ENCODE data around the gene FSTL3.
"Not testable (repeated sequence)": the region's sequence is repeated elsewhere in the genome, so short reads cannot be mapped to it uniquely, and the experiment has no call there.

FSTL3 gene

DNA sequence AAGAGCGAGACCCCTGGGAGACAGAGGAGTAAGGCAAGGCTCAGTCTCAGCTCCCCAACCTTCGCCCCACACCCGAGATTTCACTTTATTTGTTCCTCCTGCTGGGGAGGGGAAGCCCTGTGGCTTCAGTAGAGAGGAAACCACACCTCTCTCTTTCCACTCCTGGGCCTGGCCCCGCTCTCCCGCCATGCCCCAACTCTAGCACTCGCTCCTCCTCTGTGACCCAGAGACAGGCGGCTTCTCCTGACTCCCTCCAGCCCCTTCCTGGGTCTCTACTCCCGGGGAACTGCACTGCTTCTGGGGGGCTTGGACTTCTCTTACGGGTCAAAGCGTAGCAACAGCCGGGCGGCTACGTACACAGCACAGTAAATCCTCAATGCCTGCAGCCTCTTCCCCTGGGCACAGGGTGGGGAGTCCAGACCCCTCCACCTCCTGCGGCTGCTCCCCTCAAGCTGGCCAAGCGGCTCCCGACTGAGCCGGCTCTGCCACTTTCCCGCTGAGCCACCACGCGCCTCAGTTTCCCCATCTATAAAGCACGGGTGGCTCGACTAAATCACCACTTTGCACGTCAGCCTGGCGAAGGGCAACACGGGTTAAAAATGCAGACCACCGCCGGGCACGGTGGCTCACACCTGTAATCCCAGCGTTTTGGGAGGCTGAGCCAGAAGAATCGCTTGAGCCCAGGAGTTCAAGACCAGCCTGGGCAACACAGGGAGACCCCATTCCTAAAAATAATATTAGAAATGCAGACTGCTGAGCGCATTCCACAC is 14.6 kb upstream of the FSTL3 start:
- DNase-seq: peak; percentile 53

DNA sequence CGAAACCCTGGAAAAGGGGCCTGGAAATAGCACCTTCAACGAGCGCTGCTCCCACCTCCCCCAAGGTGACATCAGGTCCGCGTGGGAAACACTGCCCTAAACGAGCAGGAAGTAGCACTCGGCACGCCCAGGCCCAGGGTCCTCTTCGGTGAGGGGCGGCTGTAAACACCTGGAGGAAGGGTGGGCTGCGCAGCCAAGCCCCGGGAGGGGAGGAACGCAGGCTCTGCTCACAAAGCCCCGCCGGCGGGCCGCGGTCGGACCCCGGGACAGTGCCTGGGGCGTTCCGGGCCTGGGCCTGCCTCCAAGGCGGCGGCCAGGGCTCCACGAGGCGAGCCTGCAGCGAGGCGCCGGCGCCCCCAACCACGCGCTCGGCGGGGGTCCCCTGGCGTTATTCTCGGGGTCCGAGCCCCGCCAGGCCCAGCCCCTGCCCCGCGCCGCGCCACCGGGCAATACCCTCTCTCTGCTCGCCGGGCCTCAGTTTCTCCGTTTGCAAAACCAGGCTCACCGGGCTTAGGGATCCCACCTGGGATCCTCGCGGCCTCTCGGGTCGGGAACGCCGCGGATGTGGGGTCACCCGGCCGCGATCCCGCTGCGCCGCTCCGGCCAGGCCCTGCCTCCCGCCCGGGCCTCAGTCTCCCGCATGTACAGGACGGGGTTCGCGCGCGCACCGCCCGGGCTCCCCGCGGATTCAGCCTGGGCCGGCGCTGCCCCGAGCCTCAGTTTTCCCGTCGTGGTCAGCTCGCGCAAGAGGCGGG is 13.8 kb upstream of the FSTL3 start:
- DNase-seq: peak; percentile 65

DNA sequence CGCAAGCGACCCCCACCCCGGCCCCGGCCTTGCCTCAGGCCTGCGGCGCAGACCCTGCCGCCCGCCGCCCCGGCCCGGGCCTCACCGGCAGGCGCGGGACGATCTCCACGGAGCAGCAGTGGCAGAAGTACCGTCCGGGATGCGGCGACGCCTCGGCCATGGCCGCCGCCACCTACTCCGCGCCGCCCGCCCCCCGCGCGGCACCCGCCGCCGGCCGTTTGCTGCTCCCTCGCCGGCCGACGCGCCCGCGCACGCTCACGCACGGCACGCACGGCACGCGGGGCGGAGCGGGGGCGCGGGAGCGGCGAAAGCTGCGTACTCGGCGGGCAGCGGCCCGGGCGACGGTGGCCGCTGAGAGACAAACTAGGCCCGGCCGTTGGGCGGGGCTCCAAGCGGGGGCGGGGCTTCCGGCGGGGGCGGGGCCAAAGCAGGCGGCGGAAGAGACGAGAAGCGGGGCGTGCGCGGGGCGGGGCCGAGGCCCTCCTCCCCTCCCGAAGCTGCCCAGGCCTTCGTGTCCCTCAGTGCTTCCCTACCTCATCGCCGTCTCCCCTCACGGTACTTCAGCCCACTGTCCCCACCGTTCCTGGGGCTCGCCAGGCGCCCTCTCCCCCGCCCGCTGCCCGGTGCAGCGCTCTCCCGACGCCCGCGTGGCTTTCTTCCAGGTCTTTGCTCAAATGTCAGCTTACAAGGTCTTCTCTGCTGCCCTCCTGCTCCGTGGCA is 13.1 kb upstream of the FSTL3 start, which contains the start of gene RNF126:
Gene RNF126, minus strand, starts transcription at position 253 of the 720 bp plus-strand sequence. Its CDS starts 93 bp downstream, at position 160.
- DNase-seq: peak; percentile 89

- no peak for DNase-seq
Measured at GRCh38 chr19:663682-664117, 12.5 kb upstream of the FSTL3 start.

DNA sequence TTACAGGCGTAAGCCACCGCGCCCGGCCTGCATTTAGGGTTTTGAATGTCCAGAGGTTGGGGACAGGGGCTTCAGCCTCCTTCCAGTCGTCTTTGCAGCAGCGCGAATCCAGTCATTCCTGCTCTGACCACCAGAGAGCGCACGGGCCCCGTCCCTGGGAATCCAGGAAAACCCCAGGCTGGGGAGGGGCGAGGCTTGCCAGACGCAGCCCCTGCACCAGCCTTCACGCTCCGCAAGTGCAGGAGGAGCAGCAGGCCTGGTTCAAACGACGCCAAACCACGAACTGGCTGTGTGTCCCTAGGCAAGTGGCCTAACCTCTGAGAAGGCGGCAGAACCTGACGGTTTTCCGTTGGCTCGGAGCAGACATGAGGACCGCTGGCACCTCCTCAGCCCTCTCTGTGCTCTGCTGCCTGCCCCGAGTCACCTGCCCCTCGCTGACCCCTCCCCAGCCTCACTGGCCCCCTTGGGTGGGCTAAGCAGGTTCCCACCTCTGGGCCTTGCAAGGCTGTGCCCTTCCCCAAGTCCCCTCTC is 11.2 kb upstream of the FSTL3 start:
- DNase-seq: peak; percentile 84

DNA sequence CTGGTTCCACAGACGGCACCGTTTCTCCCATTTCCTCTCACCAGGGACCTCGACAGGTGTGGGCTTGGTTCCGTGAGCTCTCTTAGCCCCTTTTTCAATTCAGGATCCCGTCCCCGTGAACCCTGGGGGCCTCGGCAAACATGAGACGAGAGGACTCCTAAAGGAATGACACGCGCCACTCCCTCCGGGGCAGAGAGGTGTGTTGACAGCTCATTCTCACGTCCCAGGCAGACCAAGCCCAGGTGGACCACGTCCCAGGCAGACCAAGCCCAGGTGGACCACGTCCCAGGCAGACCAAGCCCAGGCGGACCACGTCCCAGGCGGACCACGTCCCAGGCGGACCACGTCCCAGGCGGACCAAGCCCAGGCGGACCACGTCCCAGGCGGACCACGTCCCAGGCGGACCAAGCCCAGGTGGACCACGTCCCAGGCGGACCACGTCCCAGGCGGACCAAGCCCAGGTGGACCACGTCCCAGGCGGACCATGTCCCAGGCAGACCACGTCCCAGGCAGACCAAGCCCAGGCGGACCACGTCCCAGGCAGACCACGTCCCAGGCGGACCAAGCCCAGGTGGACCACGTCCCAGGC is 9.1 kb upstream of the FSTL3 start:
- not testable (repeated sequence) for DNase-seq

DNA sequence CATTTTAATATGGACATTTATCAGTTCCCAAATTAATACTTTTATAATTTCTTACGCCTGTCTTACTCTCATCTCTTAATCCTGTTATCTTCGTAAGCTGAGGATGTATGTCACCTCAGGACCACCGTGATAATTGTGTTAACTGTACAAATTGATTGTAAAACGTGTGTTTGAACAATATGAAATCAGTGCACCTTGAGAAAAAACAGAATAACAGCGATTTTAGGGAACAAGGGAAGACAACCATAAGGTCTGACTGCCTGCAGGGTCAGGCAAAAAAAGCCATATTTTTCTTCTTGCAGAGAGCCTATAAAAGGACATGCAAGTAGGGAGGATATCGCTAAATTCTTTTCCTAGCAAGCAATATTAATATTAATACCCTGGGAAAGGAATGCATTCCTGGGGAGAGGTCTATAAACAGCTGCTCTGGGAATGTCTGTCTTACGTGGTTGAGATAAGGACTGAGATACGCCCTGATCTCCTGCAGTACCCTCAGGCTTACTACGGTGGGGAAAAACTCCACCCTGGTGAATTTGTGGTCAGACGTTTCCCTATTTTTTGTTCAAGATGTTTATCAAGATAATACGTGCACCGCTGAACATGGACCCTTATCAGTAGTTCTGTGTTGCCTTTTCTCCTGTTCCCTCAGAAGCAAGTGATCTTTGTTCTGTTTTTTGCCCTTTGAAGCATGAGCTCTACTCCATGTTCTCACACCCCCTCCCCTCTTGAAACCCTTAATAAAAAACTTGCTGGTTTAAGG is 7.3 kb upstream of the FSTL3 start:
- DNase-seq: not testable (repeated sequence)

- no peak for DNase-seq
Measured at GRCh38 chr19:670609-671075, 5.5 kb upstream of the FSTL3 start.

DNA sequence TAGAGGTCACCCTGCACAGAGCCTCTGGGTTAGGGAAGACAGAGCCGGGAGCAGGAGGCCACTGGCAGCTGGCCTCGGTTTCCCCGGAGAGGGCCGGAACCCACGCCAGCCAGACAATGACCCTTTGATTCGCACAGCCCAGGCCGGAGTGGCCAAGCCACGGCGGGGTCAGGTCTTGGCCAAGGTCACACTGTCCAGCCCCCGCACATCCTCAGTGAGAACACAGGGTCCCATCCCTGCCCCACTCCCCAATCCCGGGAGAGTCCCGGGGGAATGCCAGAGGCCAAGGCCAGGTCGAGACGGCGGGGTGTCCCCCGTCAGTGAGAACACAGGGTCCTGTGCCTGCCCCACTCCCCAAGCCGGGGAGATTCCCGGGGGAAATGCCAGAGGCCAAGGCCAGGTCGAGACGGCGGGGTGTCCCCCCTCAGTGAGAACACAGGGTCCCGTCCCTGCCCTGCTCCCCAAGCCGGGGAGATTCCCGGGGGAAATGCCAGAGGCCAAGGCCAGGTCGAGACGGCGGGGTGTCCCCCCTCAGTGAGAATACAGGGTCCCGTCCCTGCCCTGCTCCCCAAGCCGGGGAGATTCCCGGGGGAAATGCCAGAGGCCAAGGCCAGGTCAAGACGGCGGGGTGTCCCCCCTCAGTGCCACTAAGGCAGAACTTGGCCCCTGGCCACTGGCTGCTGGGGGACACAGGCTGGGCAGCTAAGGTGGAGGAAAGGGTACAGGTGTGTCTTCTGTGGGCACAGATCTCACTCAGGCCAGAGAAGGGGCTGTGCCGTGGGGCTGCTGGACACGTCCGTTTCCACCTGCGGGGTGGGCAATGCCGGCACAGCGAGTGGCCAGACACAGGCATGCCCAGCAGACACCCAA is 1.7 kb upstream of the FSTL3 start:
- DNase-seq: no peak

GRCh38 chr19:676007-676338 is 219 bp upstream of the FSTL3 start:
- DNase-seq: no peak

DNA sequence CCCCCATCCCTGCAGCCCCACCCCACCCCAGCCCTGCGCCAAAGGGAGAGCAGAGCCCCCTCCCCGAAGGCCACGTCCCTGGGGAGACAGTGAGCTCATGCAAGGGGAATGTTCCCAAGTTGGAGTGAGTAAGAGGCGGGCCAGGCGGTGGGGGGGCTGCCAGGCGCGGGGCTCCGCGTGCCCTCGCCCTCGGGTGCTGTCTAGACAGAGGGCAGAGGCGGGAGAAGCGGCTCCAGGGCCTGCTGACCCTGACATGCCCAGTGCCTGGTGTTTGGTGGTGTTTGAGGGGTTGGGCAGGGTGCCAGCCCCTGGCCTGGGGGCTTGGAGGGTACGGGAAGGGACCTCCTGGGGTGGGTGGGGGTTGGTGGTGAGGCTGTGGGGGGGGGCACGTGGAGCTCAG is 1.0 kb downstream of the FSTL3 start:
- DNase-seq: no peak

GRCh38 chr19:677601-678436 is 1.6 kb downstream of the FSTL3 start:
- no peak for DNase-seq

GRCh38 chr19:678791-679388 is 2.7 kb downstream of the FSTL3 start:
- DNase-seq: no peak

- peak; percentile 53 for DNase-seq
Measured at GRCh38 chr19:679418-680286, 3.5 kb downstream of the FSTL3 start.

- peak; percentile 97 for DNase-seq
Measured at GRCh38 chr19:680287-681028, 4.3 kb downstream of the FSTL3 start.

DNA sequence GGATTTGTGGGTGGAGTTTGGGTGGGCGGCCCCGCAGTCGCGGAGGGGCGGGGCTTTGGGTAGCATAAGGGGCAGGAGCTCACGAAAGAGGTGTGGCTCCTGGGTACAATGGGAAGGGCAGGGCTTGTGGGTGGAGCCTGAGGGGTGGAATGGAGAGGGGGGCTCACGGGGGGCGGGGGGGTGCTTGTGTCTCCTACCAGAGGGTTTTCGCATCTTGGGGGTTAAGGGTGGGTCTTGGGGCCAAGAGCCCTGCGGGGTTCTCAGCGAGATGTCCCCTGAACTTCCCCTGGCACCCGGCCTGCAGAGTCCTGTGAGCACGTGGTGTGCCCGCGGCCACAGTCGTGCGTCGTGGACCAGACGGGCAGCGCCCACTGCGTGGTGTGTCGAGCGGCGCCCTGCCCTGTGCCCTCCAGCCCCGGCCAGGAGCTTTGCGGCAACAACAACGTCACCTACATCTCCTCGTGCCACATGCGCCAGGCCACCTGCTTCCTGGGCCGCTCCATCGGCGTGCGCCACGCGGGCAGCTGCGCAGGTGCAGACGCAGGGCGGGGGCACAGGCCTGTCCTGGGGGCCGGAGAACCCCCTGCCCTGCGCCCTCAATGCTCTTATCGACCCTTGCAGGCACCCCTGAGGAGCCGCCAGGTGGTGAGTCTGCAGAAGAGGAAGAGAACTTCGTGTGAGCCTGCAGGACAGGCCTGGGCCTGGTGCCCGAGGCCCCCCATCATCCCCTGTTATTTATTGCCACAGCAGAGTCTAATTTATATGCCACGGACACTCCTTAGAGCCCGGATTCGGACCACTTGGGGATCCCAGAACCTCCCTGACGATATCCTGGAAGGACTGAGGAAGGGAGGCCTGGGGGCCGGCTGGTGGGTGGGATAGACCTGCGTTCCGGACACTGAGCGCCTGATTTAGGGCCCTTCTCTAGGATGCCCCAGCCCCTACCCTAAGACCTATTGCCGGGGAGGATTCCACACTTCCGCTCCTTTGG is 5.1 kb downstream of the FSTL3 start:
- DNase-seq: no peak

Measured in activated CD4-positive, CD25-positive, alpha-beta regulatory T cell treated with anti-CD3 and anti-CD28 coated beads, Interleukin-2, amount 50 U/mL, for 72 hours (primary cell).